NB4 (cell line): ENCODE results near the gene NABP2.

ENCODE experiments used
- DNase-seq: peaks from one replicate; pipeline ENCODE4 v3.0.0; 2010; ENCODE audit warnings: low read depth
- H3K4me3 ChIP-seq: one replicate; pipeline ENCODE4 v1.5.1; 2011; ENCODE audit warnings: mild to moderate bottlenecking, low read depth, low read length, moderate library complexity
- CTCF ChIP-seq: IDR thresholded peaks from one replicate; pipeline ENCODE4 v1.5.1; 2012; ENCODE audit warnings: low read depth, low read length
- MAX ChIP-seq: IDR thresholded peaks from 2 replicates; pipeline ENCODE4 v1.6.1; 2011; ENCODE audit warnings: low read depth, low read length
- MYC ChIP-seq: IDR thresholded peaks from 2 replicates; pipeline ENCODE4 v1.6.1; 2011; ENCODE audit warnings: low read depth, low read length
- POLR2A ChIP-seq: IDR thresholded peaks from 2 replicates; pipeline ENCODE4 v1.6.1; 2011; ENCODE audit warnings: mild to moderate bottlenecking; ENCODE audit not compliant: insufficient read length; ENCODE audit errors: extremely low read depth

Gene NABP2

GRCh38 chr12:56216461-56216860 lies 7.7 kb upstream of the NABP2 start:
- no peak for DNase-seq
- H3K4me3 ChIP-seq, result no peak overlapping the region
- no peak for TF ChIP-seq MYC
- no peak for TF ChIP-seq MAX
- TF ChIP-seq CTCF, result no peak
- no peak for TF ChIP-seq POLR2A

- TF ChIP-seq MYC (no peak), POLR2A (no peak), CTCF (no peak), MAX (no peak)
Measured at GRCh38 chr12:56219840-56220239, 4.3 kb upstream of the NABP2 start.

GRCh38 chr12:56220611-56221231 lies 3.4 kb upstream of the NABP2 start:
- peak overlapping the region; percentile 85 for H3K4me3 ChIP-seq
- 0 out of 2 replicates have a peak, but pooled peaks have one; percentile 9 for TF ChIP-seq MAX
- no peak for TF ChIP-seq CTCF
- TF ChIP-seq MYC, result peak; percentile 52
- no peak for TF ChIP-seq POLR2A
- peak; percentile 90 for DNase-seq

More at GRCh38 chr12:56219840-56220239, 4.3 kb upstream of the NABP2 start:
- H3K4me3 ChIP-seq, result peak overlapping the region; percentile 36
- DNase-seq, result no peak

- no peak for TF ChIP-seq CTCF
- no peak for TF ChIP-seq POLR2A
- no peak for TF ChIP-seq MYC
- no peak for TF ChIP-seq MAX
- no peak for DNase-seq
- peak overlapping the region; percentile 85 for H3K4me3 ChIP-seq
Measured at GRCh38 chr12:56221232-56221756, 2.8 kb upstream of the NABP2 start.

- DNase-seq, result peak; percentile 98
- peak within 1 kb of the TSS; percentile 85 for H3K4me3 ChIP-seq
- TF ChIP-seq CTCF (peak; percentile 7), POLR2A (peak; percentile 89), MYC (peak; percentile 8; the same call in 1 of the 2 replicates), MAX (no peak)
Measured at GRCh38 chr12:56221757-56222530, 2.2 kb upstream of the NABP2 start, which contains the start of gene RNF41. Gene RNF41 (minus strand): TSS chr12:56221922. CDS start chr12:56214047, 7,875 bp downstream.
